ENCODE results near the gene ATF3.
A peak's percentile ranks its signal among the peaks of the same experiment; 100 is the strongest.

ATF3 gene

GRCh38 chr1:212615201-212615470 is 6.6 kb downstream of the ATF3 start:
- H3K23ac ChIP-seq (ENCODE audit: low read depth, low read length, poor library complexity), result no peak overlapping the region
- H2AFZ ChIP-seq (ENCODE audit: low read length), result no peak overlapping the region
- H2BK15ac ChIP-seq (ENCODE audit: low read length), result no peak overlapping the region
- no peaks in the 10 kb centered on the region for H3K9me3 ChIP-seq (replicated peaks in 1 of 2; ENCODE audit: control insufficient read depth in 2 of 2, insufficient read depth in 1 of 2, low read depth in 1 of 2, low read length in 2 of 2)
- H2BK5ac ChIP-seq (ENCODE audit: low read length), result no peak overlapping the region
- no peak overlapping the region for H2BK12ac ChIP-seq (ENCODE audit: low read length)
- no peak overlapping the region for H4K91ac ChIP-seq (ENCODE audit: low read depth, low read length, poor library complexity)
- H3K36me3 ChIP-seq (replicated peaks in 1 of 2; ENCODE audit: control insufficient read depth in 2 of 2, insufficient read depth in 2 of 2, low read length in 2 of 2), result peaks cover 28 to 52% of the 10 kb centered on the region in 2 donors
- H3K4me1 ChIP-seq (ENCODE audit: control insufficient read depth in 2 of 2, insufficient read depth in 1 of 2, low read depth in 1 of 2, low read length in 2 of 2), result peaks cover 7 to 9% of the 10 kb centered on the region in 2 donors
- H2BK120ac ChIP-seq (ENCODE audit: low read depth, low read length), result no peak overlapping the region
- no peak overlapping the region for H3K14ac ChIP-seq (ENCODE audit: low read length)
- H3K4me2 ChIP-seq (ENCODE audit: insufficient read depth, low read length, poor library complexity, severe bottlenecking), result no peak overlapping the region
- peak overlapping the region in 1 of 2 donors; percentile 30 for H3K4me3 ChIP-seq (ENCODE audit: low read length in 2 of 2)
- H3K79me1 ChIP-seq (ENCODE audit: low read depth, low read length), result peaks cover 2% of the 10 kb centered on the region
- H3K4ac ChIP-seq (ENCODE audit: low read length), result no peak overlapping the region
- WGBS, 2 donors (ENCODE audit: extremely low coverage in 2 of 2, insufficient read length in 2 of 2, insufficient replicate concordance in 1 of 2), result no CpG with 5 or more reads among the region's 9 CpGs
- H3K18ac ChIP-seq (ENCODE audit: low read length), result no peak overlapping the region
- no peak overlapping the region for H3K27ac ChIP-seq (replicated peaks; ENCODE audit: low read length)
- DNase-seq (ENCODE audit: low spot score), result no peak
- peaks cover 0 to 4% (median 0%) of the 10 kb centered on the region in 3 experiments for H3K27me3 ChIP-seq (ENCODE audit: control insufficient read depth in 3 of 3, insufficient read depth in 3 of 3, low read depth in 1 of 3, low read length in 3 of 3)
- no peak overlapping the region for H4K8ac ChIP-seq (ENCODE audit: low read depth, low read length)
- H2AK5ac ChIP-seq (ENCODE audit: low read depth, low read length), result no peak overlapping the region
- H3K9ac ChIP-seq (ENCODE audit: low read depth, low read length, poor library complexity), result no peak overlapping the region

DNA sequence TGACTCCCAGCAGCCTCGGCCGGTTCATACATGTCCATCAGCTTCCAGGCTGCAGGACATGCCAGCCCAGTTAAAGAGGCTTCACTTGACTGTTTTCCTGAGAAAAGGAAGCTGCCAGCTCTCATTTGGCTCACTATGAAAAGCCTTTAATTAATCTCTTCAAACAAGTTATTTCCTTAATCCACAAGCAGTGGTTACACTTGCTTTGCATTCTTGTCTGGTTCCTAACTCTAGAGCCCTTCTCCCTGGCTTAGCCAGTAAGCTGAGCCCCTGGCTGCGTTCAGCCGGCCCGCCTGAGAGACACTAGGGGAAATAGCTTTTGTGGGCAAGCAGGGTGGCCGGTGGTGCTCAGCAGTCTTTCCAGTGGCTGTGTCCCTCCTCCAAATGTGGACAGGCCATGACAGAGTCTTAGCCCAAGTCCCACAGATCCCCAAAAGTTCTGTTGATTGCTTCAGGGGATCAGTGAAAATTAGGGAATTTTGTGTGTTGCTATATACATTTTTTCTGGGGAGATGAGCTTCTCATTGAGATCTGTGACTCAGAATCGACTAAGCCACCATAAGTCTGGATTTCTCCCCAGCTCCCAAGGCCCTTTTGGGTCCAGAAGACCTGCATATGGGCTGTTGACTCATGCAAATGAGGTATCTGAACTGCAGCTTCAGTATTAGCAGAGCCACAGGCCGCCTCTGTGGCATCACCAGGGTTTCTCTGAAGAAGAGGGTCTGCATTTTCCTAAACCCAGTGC is 10.1 kb downstream of the ATF3 start:
- H3K23ac ChIP-seq (ENCODE audit: low read depth, low read length, poor library complexity), result no peak overlapping the region
- H2BK120ac ChIP-seq (ENCODE audit: low read depth, low read length), result no peak overlapping the region
- no peak overlapping the region for H3K4me2 ChIP-seq (ENCODE audit: insufficient read depth, low read length, poor library complexity, severe bottlenecking)
- H3K27ac ChIP-seq (replicated peaks; ENCODE audit: low read length), result no peak overlapping the region
- DNase-seq (ENCODE audit: low spot score), result no peak
- peaks cover 2% of the 10 kb centered on the region for H3K79me1 ChIP-seq (ENCODE audit: low read depth, low read length)
- no CpG with 5 or more reads among the region's 8 CpGs for WGBS, 2 donors (ENCODE audit: extremely low coverage in 2 of 2, insufficient read length in 2 of 2, insufficient replicate concordance in 1 of 2)
- no peak overlapping the region for H2BK12ac ChIP-seq (ENCODE audit: low read length)
- no peak overlapping the region for H3K18ac ChIP-seq (ENCODE audit: low read length)
- H3K4me1 ChIP-seq (ENCODE audit: control insufficient read depth in 2 of 2, insufficient read depth in 1 of 2, low read depth in 1 of 2, low read length in 2 of 2), result peaks cover 5 to 16% of the 10 kb centered on the region in 2 donors
- no peak overlapping the region for H2BK5ac ChIP-seq (ENCODE audit: low read length)
- no peak overlapping the region for H4K8ac ChIP-seq (ENCODE audit: low read depth, low read length)
- no peak overlapping the region for H2AFZ ChIP-seq (ENCODE audit: low read length)
- H3K4ac ChIP-seq (ENCODE audit: low read length), result no peak overlapping the region
- no peaks in the 10 kb centered on the region for H3K27me3 ChIP-seq (ENCODE audit: control insufficient read depth in 3 of 3, insufficient read depth in 3 of 3, low read depth in 1 of 3, low read length in 3 of 3)
- no peak overlapping the region for H3K4me3 ChIP-seq (ENCODE audit: low read length in 2 of 2)
- no peak overlapping the region for H4K91ac ChIP-seq (ENCODE audit: low read depth, low read length, poor library complexity)
- no peak overlapping the region for H3K9ac ChIP-seq (ENCODE audit: low read depth, low read length, poor library complexity)
- H3K36me3 ChIP-seq (replicated peaks in 1 of 2; ENCODE audit: control insufficient read depth in 2 of 2, insufficient read depth in 2 of 2, low read length in 2 of 2), result peaks cover 28 to 55% of the 10 kb centered on the region in 2 donors
- no peak overlapping the region for H3K14ac ChIP-seq (ENCODE audit: low read length)
- no peak overlapping the region for H2AK5ac ChIP-seq (ENCODE audit: low read depth, low read length)
- H2BK15ac ChIP-seq (ENCODE audit: low read length), result no peak overlapping the region
- no peaks in the 10 kb centered on the region for H3K9me3 ChIP-seq (replicated peaks in 1 of 2; ENCODE audit: control insufficient read depth in 2 of 2, insufficient read depth in 1 of 2, low read depth in 1 of 2, low read length in 2 of 2)

- H3K36me3 ChIP-seq (replicated peaks in 1 of 2; ENCODE audit: control insufficient read depth in 2 of 2, insufficient read depth in 2 of 2, low read length in 2 of 2), result peaks cover 23 to 49% of the 10 kb centered on the region in 2 donors
- no CpG with 5 or more reads among the region's 1 CpG for WGBS, 2 donors (ENCODE audit: extremely low coverage in 2 of 2, insufficient read length in 2 of 2, insufficient replicate concordance in 1 of 2)
These were observed 11.7 kb downstream of the ATF3 start for GRCh38 chr1:212620293-212620692.

DNA sequence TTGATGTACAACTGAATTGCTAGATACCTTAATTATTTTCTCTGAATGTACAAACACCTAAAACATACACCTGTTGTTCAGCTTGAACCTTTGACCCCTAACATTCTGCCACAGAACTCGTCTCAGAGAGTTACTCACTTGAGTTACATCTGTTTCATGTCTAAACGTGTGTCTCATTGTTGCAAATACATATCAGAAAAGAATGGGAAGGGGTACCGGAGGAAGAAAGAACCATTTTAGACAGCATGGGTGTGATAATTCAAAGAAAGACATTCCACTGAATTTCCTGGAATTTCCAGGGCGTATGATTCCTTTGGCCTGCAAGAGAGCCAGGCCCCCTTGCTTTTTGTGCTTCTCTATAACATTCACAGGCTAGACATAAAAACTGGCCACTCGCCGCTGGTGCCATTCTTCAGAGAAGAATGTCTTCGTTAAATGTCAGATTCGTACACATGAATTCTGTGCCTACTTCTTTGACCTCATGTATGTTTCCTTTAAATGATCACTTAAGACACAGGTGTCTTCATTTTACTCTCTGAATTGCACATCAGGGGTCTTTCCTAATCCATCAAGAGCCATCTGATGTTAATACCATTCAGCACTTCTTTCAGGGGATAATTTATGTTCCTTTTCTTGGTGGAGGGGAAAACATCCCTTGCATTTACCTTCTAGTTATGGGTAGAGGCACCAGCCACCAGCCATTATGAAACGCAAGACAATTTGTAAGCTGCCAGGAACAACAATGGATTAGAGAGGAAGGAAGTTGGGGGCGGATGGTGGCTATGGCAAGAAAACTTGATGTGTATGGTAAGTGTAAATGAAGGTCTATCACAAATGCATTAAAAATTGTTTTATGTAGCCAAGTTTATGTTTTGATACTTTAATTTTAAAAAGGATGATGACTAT is 12.7 kb downstream of the ATF3 start:
- peaks cover 0 to 16% (median 0%) of the 10 kb centered on the region in 3 experiments for H3K27me3 ChIP-seq (ENCODE audit: control insufficient read depth in 3 of 3, insufficient read depth in 3 of 3, low read depth in 1 of 3, low read length in 3 of 3)
- H3K4me1 ChIP-seq (ENCODE audit: control insufficient read depth in 2 of 2, insufficient read depth in 1 of 2, low read depth in 1 of 2, low read length in 2 of 2), result peaks cover 5 to 16% of the 10 kb centered on the region in 2 donors
- no peak overlapping the region for H2BK15ac ChIP-seq (ENCODE audit: low read length)
- no CpG with 5 or more reads among the region's 10 CpGs for WGBS, 2 donors (ENCODE audit: extremely low coverage in 2 of 2, insufficient read length in 2 of 2, insufficient replicate concordance in 1 of 2)
- H2AK5ac ChIP-seq (ENCODE audit: low read depth, low read length), result no peak overlapping the region
- no peak overlapping the region for H3K27ac ChIP-seq (replicated peaks; ENCODE audit: low read length)
- no peaks in the 10 kb centered on the region for H3K79me1 ChIP-seq (ENCODE audit: low read depth, low read length)
- no peak overlapping the region for H3K4me3 ChIP-seq (ENCODE audit: low read length in 2 of 2)
- no peak overlapping the region for H3K23ac ChIP-seq (ENCODE audit: low read depth, low read length, poor library complexity)
- H3K4ac ChIP-seq (ENCODE audit: low read length), result no peak overlapping the region
- no peak overlapping the region for H2BK12ac ChIP-seq (ENCODE audit: low read length)
- H3K9me3 ChIP-seq (replicated peaks in 1 of 2; ENCODE audit: control insufficient read depth in 2 of 2, insufficient read depth in 1 of 2, low read depth in 1 of 2, low read length in 2 of 2), result no peaks in the 10 kb centered on the region
- H3K9ac ChIP-seq (ENCODE audit: low read depth, low read length, poor library complexity), result no peak overlapping the region
- peaks cover 20 to 40% of the 10 kb centered on the region in 2 donors for H3K36me3 ChIP-seq (replicated peaks in 1 of 2; ENCODE audit: control insufficient read depth in 2 of 2, insufficient read depth in 2 of 2, low read length in 2 of 2)
- H3K18ac ChIP-seq (ENCODE audit: low read length), result no peak overlapping the region
- H3K14ac ChIP-seq (ENCODE audit: low read length), result no peak overlapping the region
- no peak overlapping the region for H2AFZ ChIP-seq (ENCODE audit: low read length)
- no peak overlapping the region for H2BK120ac ChIP-seq (ENCODE audit: low read depth, low read length)
- no peak overlapping the region for H2BK5ac ChIP-seq (ENCODE audit: low read length)
- no peak overlapping the region for H4K91ac ChIP-seq (ENCODE audit: low read depth, low read length, poor library complexity)
- no peak overlapping the region for H4K8ac ChIP-seq (ENCODE audit: low read depth, low read length)
- no peak overlapping the region for H3K4me2 ChIP-seq (ENCODE audit: insufficient read depth, low read length, poor library complexity, severe bottlenecking)
- no peak for DNase-seq (ENCODE audit: low spot score)

More at GRCh38 chr1:212620293-212620692, 11.7 kb downstream of the ATF3 start:
- Histone ChIP-seq H4K8ac (ENCODE audit: low read depth, low read length) (no peak overlapping the region), H2AFZ (ENCODE audit: low read length) (no peak overlapping the region), H2BK120ac (ENCODE audit: low read depth, low read length) (no peak overlapping the region), H3K4me2 (ENCODE audit: insufficient read depth, low read length, poor library complexity, severe bottlenecking) (no peak overlapping the region), H3K27me3 (ENCODE audit: control insufficient read depth in 3 of 3, insufficient read depth in 3 of 3, low read depth in 1 of 3, low read length in 3 of 3) (peaks cover 0 to 7% (median 0%) of the 10 kb centered on the region in 3 experiments), H2BK5ac (ENCODE audit: low read length) (no peak overlapping the region), H3K14ac (ENCODE audit: low read length) (no peak overlapping the region), H3K79me1 (ENCODE audit: low read depth, low read length) (no peaks in the 10 kb centered on the region), H2BK15ac (ENCODE audit: low read length) (no peak overlapping the region), H3K4ac (ENCODE audit: low read length) (no peak overlapping the region), H3K27ac (replicated peaks; ENCODE audit: low read length) (no peak overlapping the region), H3K4me1 (ENCODE audit: control insufficient read depth in 2 of 2, insufficient read depth in 1 of 2, low read depth in 1 of 2, low read length in 2 of 2) (peaks cover 5 to 16% of the 10 kb centered on the region in 2 donors), H2BK12ac (ENCODE audit: low read length) (no peak overlapping the region), H3K23ac (ENCODE audit: low read depth, low read length, poor library complexity) (no peak overlapping the region), H3K9ac (ENCODE audit: low read depth, low read length, poor library complexity) (no peak overlapping the region), H4K91ac (ENCODE audit: low read depth, low read length, poor library complexity) (no peak overlapping the region), H3K9me3 (replicated peaks in 1 of 2; ENCODE audit: control insufficient read depth in 2 of 2, insufficient read depth in 1 of 2, low read depth in 1 of 2, low read length in 2 of 2) (no peaks in the 10 kb centered on the region), H3K18ac (ENCODE audit: low read length) (no peak overlapping the region), H3K4me3 (ENCODE audit: low read length in 2 of 2) (no peak overlapping the region), H2AK5ac (ENCODE audit: low read depth, low read length) (no peak overlapping the region)
- no peak for DNase-seq (ENCODE audit: low spot score)
